GM19452 (cell line): ENCODE results near the gene LCNL1.

ENCODE experiments used
- ATAC-seq: cut with Tn5 transposase; IDR thresholded peaks from one replicate; pipeline ENCODE4 v1.9.1; 2021; ENCODE audit not compliant: unreplicated experiment

LCNL1 gene

GRCh38 chr9:136958473-136958872 is 24.3 kb upstream of the LCNL1 start:
- ATAC-seq = no peak

- ATAC-seq = no peak
Measured at GRCh38 chr9:136958898-136959850, 23.6 kb upstream of the LCNL1 start.

- ATAC-seq = no peak
Measured at GRCh38 chr9:136960212-136960937, 22.4 kb upstream of the LCNL1 start.

- ATAC-seq = no peak
Measured at GRCh38 chr9:136960938-136961275, 21.9 kb upstream of the LCNL1 start.

- ATAC-seq = no peak
Measured at GRCh38 chr9:136961279-136962065, 21.3 kb upstream of the LCNL1 start.

- no peak for ATAC-seq
Measured at GRCh38 chr9:136962163-136962562, 20.6 kb upstream of the LCNL1 start.

- no peak for ATAC-seq
Measured at GRCh38 chr9:136962701-136963248, 20.0 kb upstream of the LCNL1 start.

GRCh38 chr9:136963341-136963740 is 19.5 kb upstream of the LCNL1 start:
- ATAC-seq = no peak

- ATAC-seq = no peak
Measured at GRCh38 chr9:136963751-136964150, 19.0 kb upstream of the LCNL1 start.

- no peak for ATAC-seq
Measured at GRCh38 chr9:136964171-136964689, 18.6 kb upstream of the LCNL1 start.

GRCh38 chr9:136964833-136965422 is 17.9 kb upstream of the LCNL1 start:
- no peak for ATAC-seq

GRCh38 chr9:136965771-136966484 is 16.9 kb upstream of the LCNL1 start:
- no peak for ATAC-seq

GRCh38 chr9:136968333-136969127 is 14.3 kb upstream of the LCNL1 start:
- ATAC-seq = no peak

GRCh38 chr9:136969150-136969549 is 13.6 kb upstream of the LCNL1 start:
- ATAC-seq = no peak

GRCh38 chr9:136969774-136970173 is 13.0 kb upstream of the LCNL1 start:
- no peak for ATAC-seq

GRCh38 chr9:136970361-136970760 is 12.4 kb upstream of the LCNL1 start:
- no peak for ATAC-seq

- ATAC-seq = no peak
Measured at GRCh38 chr9:136971746-136972145, 11.0 kb upstream of the LCNL1 start.

GRCh38 chr9:136972335-136972734 is 10.5 kb upstream of the LCNL1 start:
- no peak for ATAC-seq

GRCh38 chr9:136972743-136973142 is 10.1 kb upstream of the LCNL1 start:
- ATAC-seq = no peak
